Transverse colon (tissue), 4 donors: ENCODE results near the gene OR10H5. TPM values are rescaled to one million over a fixed set of nuclear protein-coding genes. Genes with fewer than 3 reads are reported as not detected.

Source experiments
- DNase-seq: peaks from one replicate; pipeline ENCODE4 v3.0.0-alpha.2; 2019
- H3K27ac ChIP-seq, 4 donors: fragments of 200-600 bp; sonication (generic); 2 replicates each; pipeline ENCODE4 v1.5.1; 2016 to 2018; ENCODE audit warnings: inconsistent platforms in 4 of 4
- H3K27me3 ChIP-seq: fragments of 200-600 bp; sonication (generic); 2 replicates; pipeline ENCODE4 v1.5.1; 2017; ENCODE audit warnings: inconsistent platforms
- H3K36me3 ChIP-seq, 4 donors: fragments of 200-600 bp; sonication (generic); 2 replicates each; pipeline ENCODE4 v1.5.1; 2017 to 2019; ENCODE audit warnings: inconsistent platforms in 4 of 4
- H3K4me1 ChIP-seq, 4 donors: fragments of 200-600 bp; sonication (generic); 2 replicates each; pipeline ENCODE4 v1.5.1; 2017 to 2020; ENCODE audit warnings: inconsistent platforms in 4 of 4
- H3K4me3 ChIP-seq, 4 donors: fragments of 200-600 bp; sonication (generic); 1 replicate in 1 of 4; 2 replicates in 3 of 4; pipeline versions ENCODE4 v1.5.1 to v1.6.1; 2017 to 2019; ENCODE audit warnings: inconsistent platforms in 4 of 4
- H3K9me3 ChIP-seq, 2 donors: fragments of 200-600 bp; sonication (generic); 2 replicates each; pipeline ENCODE4 v1.5.1; 2017 to 2019; ENCODE audit warnings: inconsistent platforms in 2 of 2
- CTCF ChIP-seq, 5 experiments: fragments of 200-600 bp in 3 of 5; fragments of 450-650 bp in 2 of 5; sonication (generic) in 3 of 5; IDR thresholded peaks; 1 replicate in 2 of 5; 2 replicates in 3 of 5; pipeline ENCODE4 v1.5.1; 2016 to 2017; ENCODE audit warnings: antibody characterized with exemption in 5 of 5, inconsistent platforms in 3 of 5, mild to moderate bottlenecking in 2 of 5, moderate library complexity in 1 of 5
- EP300 ChIP-seq: sonication (generic); formaldehyde crosslinking; IDR thresholded peaks from one replicate; pipeline ENCODE4 v1.6.1; 2017; ENCODE audit warnings: antibody characterized with exemption, low read depth
- POLR2A ChIP-seq: fragments of 450-650 bp; IDR thresholded peaks from one replicate; pipeline ENCODE4 v1.6.1; 2016; ENCODE audit warnings: antibody characterized with exemption, mild to moderate bottlenecking, moderate library complexity
- POLR2AphosphoS5 ChIP-seq, 3 donors: sonication (generic); formaldehyde crosslinking; IDR thresholded peaks; one replicate each; pipeline ENCODE4 v1.6.1; 2016; ENCODE audit warnings: antibody characterized with exemption in 3 of 3
- WGBS, 2 donors: methylation state at CpG; one replicate each; pipeline ENCODE4 v1.1.5; 2018; ENCODE audit warnings: low coverage in 1 of 2; 5-methylcytosine and 5-hydroxymethylcytosine counted together
- in situ Hi-C, 4 donors: fragments of 200-750 bp; cut with MboI; loops; one replicate each; pipeline versions ENCODE4 v1.15.0 to v1.15.1; 2017; ENCODE audit warnings: low sequenced_read_pairs in 3 of 4, low pct_ligation_motif_present in 1 of 4, low pct_unique_long_range_greater_than_20kb in 1 of 4
- intact Hi-C: fragments of 100-400 bp; cut with DNase I; formaldehyde crosslinking; loops from one replicate; pipeline ENCODE4 v1.15.1; 2023; ENCODE audit warnings: low total_unique reads
- total RNA-seq, 4 donors: library from RNA; depleted of rRNA; stranded (reverse); fragments of >200 nt; gene quantifications; one replicate each; pipeline ENCODE4 v1.1.0, GENCODE V29; 2016

OR10H5 gene
- total RNA-seq, 4 donors from 2014 or later = not detected

- Histone ChIP-seq H3K27me3 (no peaks in the 10 kb centered on the region), H3K27ac (no peak overlapping the region), H3K9me3 (no peaks in the 10 kb centered on the region), H3K4me3 (no peak overlapping the region), H3K4me1 (no peaks in the 10 kb centered on the region), H3K36me3 (no peaks in the 10 kb centered on the region)
- WGBS, 2 donors = 74% methylated on average over 3 of the region's 3 CpGs; no CpG with 5 or more reads in 1 of the 2 donors
- DNase-seq = no peak
- in situ Hi-C loops = no loop called here
- intact Hi-C loops = no loop called here
- TF ChIP-seq POLR2AphosphoS5 (IDR thresholded peaks at IDR 0.05) (no peak), CTCF (IDR thresholded peaks at IDR 0.05) (no peak), EP300 (no peak), POLR2A (no peak)
These were observed 62.9 kb downstream of the OR10H5 start for GRCh38 chr19:15850385-15850784.

Other genes with a start within 250 kb of the OR10H5 start
- gene CYP4F8, start 172.4 kb upstream of the OR10H5 start, total RNA-seq = not detected
- gene CYP4F3, start 146.8 kb upstream of the OR10H5 start, total RNA-seq = 10 to 100 TPM; 12.4 to 22.7 (median 16.2) TPM
- 100 to 1,000 TPM; 229 to 406 (median 273) TPM for gene CYP4F12, start 114.6 kb upstream of the OR10H5 start, total RNA-seq
- gene OR10H2, start 59.6 kb upstream of the OR10H5 start, total RNA-seq = under 1 TPM in 1 of 4 donors, not detected in 3; 0.64 TPM
- not detected for gene OR10H3, start 49.7 kb upstream of the OR10H5 start, total RNA-seq
- not detected for gene OR10H1, start 28.0 kb downstream of the OR10H5 start, total RNA-seq
- gene CYP4F2, start 110.4 kb downstream of the OR10H5 start, total RNA-seq = 100 to 1,000 TPM in 1 of 4 donors, 10 to 100 TPM in 3; 24.2 to 166 (median 32.7) TPM
- gene CYP4F11, start 146.9 kb downstream of the OR10H5 start, total RNA-seq = 10 to 100 TPM in 2 of 4 donors, 1 to 10 TPM in 1, not detected in 1; 7.5 to 17.6 (median 10.5) TPM
- not detected for gene OR10H4, start 161.3 kb downstream of the OR10H5 start, total RNA-seq